ENCODE measurements around the gene HEBP2.
"Not testable (repeated sequence)": the region's sequence is repeated elsewhere in the genome, so short reads cannot be mapped to it uniquely, and the experiment has no call there.

HEBP2 gene

GRCh38 chr6:138403801-138404665, at the start of gene HEBP2:
TSS of gene HEBP2 (plus strand) at chr6:138404223. CDS start at chr6:138404496, 273 bp downstream.
- Histone ChIP-seq H3K4me3 (peak within 1 kb of the TSS; percentile 85), H3K27ac (peak within 1 kb of the TSS; percentile 94)
- TF ChIP-seq CTCF (IDR thresholded peaks at IDR 0.05): peak; percentile 26
- DNase-seq (ENCODE audit: low spot score): peak; percentile 91

- DNase-seq (ENCODE audit: low spot score): no peak
- no peak for TF ChIP-seq CTCF (IDR thresholded peaks at IDR 0.05)
- Histone ChIP-seq H3K4me3 (no peak overlapping the region), H3K27ac (no peak overlapping the region)
These were observed 46.1 kb upstream of the HEBP2 start for GRCh38 chr6:138357928-138358327.

- DNase-seq (ENCODE audit: low spot score); H3K27ac ChIP-seq; H3K4me3 ChIP-seq: not testable (repeated sequence)
These were observed 35.3 kb upstream of the HEBP2 start for GRCh38 chr6:138368684-138369083.

GRCh38 chr6:138370631-138371451, 33.2 kb upstream of the HEBP2 start:
- no peak for TF ChIP-seq CTCF (IDR thresholded peaks at IDR 0.05)
- H3K4me3 ChIP-seq: no peak overlapping the region
- H3K27ac ChIP-seq: no peak overlapping the region
- no peak for DNase-seq (ENCODE audit: low spot score)

- H3K4me3 ChIP-seq: no peak overlapping the region
- no peak for DNase-seq (ENCODE audit: low spot score)
These were observed 32.6 kb upstream of the HEBP2 start for GRCh38 chr6:138371452-138371711.

GRCh38 chr6:138371720-138372119, 32.3 kb upstream of the HEBP2 start:
- Histone ChIP-seq H3K4me3 (no peak overlapping the region), H3K27ac (no peak overlapping the region)
- TF ChIP-seq CTCF (IDR thresholded peaks at IDR 0.05): no peak
- no peak for DNase-seq (ENCODE audit: low spot score)

More at GRCh38 chr6:138371452-138371711, 32.6 kb upstream of the HEBP2 start:
- H3K27ac ChIP-seq: no peak overlapping the region
- no peak for TF ChIP-seq CTCF (IDR thresholded peaks at IDR 0.05)

- H3K4me3 ChIP-seq: no peak overlapping the region
- H3K27ac ChIP-seq: no peak overlapping the region
- TF ChIP-seq CTCF (IDR thresholded peaks at IDR 0.05): no peak
- DNase-seq (ENCODE audit: low spot score): no peak
These were observed 31.1 kb upstream of the HEBP2 start for GRCh38 chr6:138372711-138373463.

Data from coronary artery (tissue), 2 donors.